GM21528 (cell line): ENCODE data around the gene OSBPL9.
"Not testable (repeated sequence)": the region's sequence is repeated elsewhere in the genome, so short reads cannot be mapped to it uniquely, and the experiment has no call there.

Experiments
- ATAC-seq: cut with Tn5 transposase; IDR thresholded peaks from one replicate; pipeline ENCODE4 v1.9.1; 2021; ENCODE audit warnings: mild to moderate bottlenecking, moderate library complexity; ENCODE audit not compliant: unreplicated experiment, low FRiP score

The OSBPL9 gene

GRCh38 chr1:51636191-51636590 is 19.3 kb downstream of the OSBPL9 start:
- no peak for ATAC-seq

GRCh38 chr1:51636764-51637522 is 20.1 kb downstream of the OSBPL9 start:
- ATAC-seq, result no peak

DNA sequence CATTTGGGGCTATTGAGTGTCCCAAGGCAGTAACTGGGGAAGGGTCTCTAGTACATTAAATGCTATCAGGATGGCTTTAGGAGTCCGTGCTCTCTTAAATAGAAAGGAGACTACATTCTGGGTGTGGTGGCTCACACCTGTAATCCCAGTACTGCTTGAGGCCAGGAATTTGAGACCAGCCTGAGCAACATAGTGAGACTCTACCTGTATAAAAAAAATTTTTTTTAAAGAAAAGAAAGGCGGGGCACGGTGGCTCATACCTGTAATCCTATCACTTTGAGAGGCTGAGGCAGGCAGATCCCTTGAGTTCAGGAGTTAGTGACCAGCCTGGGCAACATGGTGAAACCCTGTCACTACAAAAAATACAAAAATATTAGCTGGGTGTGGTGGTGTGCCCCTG is 21.5 kb downstream of the OSBPL9 start:
- no peak for ATAC-seq

- ATAC-seq, result no peak
Measured at GRCh38 chr1:51639694-51640093, 22.8 kb downstream of the OSBPL9 start.

- ATAC-seq, result no peak
Measured at GRCh38 chr1:51641096-51641495, 24.2 kb downstream of the OSBPL9 start.

GRCh38 chr1:51642739-51643142 is 25.8 kb downstream of the OSBPL9 start:
- no peak for ATAC-seq

DNA sequence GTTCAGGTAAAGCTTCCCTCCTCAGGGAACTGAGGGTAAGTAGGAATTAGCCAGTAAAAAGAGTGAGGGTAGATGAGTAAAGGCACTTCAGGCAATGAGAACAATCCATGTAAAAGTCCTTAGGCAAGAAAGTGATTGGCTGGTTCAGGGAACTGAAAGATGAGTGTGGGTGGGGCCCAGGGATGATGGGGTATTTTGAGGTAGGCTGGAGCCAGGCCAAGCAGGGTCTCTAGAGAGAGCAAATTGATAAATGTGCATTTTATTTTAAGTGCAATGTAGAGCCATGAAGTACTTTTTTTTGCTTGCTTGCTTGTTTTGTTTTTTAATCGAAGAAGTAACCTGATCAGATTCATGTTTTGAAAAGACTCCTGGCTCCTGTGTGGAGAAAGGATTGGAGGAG is 26.5 kb downstream of the OSBPL9 start:
- no peak for ATAC-seq

- no peak for ATAC-seq
Measured at GRCh38 chr1:51644020-51644419, 27.1 kb downstream of the OSBPL9 start.

GRCh38 chr1:51644533-51645197 is 27.8 kb downstream of the OSBPL9 start:
- ATAC-seq, result no peak

- ATAC-seq, result not testable (repeated sequence)
Measured at GRCh38 chr1:51646592-51646991, 29.7 kb downstream of the OSBPL9 start.

DNA sequence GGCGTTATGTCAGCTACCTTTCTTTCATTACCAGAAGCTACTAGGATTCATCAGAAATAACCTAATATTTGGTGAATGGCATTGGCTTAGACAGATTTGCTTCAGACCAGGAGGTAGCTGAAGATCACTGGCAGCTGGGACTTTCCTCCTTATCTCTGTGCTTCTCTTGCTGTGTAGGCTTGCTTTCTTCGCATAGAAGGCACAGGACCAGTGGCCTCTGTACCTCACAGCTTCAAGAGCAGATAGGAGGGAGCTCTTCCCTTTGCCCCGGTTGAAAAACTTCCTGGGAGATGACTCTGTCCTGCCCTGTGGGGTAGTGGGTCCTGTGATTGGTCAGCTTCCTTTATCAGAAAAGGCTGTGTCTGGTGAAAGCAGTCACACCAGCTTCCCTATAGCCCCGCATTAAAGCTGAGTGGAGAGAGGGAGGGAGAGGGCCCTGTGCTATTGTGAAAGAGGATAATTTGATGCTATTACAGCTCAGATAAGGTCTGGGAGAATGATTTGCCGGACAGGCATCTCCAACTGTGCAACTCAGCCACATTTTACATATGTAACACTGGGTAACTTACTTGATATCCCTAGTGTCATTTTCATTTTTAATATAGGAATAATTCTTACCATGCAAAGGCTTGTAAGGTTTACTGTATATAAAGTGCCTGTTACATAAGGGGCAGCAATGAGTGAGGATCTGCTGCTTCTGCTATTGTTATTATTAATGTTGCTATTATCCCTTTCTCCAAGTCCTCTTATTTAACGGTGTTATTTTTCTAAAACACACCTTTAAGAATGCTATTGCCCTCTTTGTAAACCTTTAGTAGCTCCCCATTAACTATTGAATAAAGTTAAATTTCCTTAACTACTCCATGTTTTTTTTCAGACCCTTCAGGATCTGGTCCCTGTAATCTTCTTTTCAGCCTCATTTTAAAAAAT is 31.6 kb downstream of the OSBPL9 start:
- no peak for ATAC-seq

DNA sequence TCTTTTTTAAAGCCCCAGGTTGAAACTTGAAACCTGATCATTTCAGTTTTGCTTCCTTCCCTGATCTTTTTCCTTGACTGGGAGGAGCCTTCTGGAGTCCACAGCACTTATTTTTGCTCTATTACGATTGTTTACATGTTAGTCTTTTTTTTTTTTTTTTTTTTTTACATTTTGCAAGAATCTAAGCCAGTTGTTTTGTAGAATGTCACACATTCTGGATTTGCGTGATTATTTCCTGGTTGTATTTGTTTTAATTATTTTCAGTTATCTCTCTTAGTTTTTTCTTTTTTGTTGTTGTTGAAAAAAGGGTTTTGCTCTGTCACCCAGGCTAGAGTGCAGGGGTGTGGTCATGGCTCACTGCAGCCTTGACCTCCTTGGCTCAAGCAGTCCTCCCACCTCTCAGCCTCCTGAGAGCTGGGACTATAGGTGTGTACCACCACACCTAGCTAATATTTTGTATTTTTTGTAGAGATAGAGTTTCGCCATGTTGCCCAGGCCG is 32.8 kb downstream of the OSBPL9 start:
- no peak for ATAC-seq

DNA sequence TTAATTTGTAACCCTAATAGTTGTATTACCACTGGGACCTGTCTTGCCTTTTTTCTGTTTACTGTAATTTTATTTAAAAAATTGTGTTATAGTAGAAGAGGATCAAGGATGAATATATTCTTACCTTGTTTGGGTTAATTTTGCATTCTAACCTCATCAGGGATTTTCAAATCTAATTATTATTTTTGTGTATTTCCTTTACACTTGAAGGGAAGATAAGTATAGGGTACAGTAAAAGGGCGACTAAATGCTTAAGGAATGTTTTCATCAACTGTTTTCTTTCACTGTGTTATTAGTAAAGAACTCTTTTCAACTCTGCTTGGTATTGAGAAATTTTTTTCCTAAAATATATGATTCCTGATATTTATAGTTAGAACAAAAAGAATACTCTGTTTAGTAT is 33.3 kb downstream of the OSBPL9 start:
- no peak for ATAC-seq

- no peak for ATAC-seq
Measured at GRCh38 chr1:51651552-51651942, 34.7 kb downstream of the OSBPL9 start.

- no peak for ATAC-seq
Measured at GRCh38 chr1:51652599-51652998, 35.7 kb downstream of the OSBPL9 start.

DNA sequence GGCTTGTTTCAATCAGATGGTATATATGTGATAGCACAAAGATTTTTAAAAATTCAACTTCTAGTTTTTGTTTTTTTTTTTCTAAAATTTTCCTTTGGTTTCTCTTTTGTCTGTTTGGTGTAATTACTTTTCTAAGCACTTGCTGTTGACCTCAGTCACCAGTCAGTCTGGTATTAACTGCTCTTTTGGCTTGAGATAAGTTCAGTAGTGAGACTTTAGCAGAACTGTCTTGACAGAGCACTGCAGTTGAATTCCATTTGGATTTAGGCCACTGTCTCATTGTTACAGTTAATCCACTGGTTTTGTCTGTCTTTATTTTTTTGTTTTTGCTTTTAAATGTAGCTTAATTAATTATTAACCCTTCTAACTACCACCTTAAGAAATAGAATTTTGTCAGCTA is 36.2 kb downstream of the OSBPL9 start:
- no peak for ATAC-seq

DNA sequence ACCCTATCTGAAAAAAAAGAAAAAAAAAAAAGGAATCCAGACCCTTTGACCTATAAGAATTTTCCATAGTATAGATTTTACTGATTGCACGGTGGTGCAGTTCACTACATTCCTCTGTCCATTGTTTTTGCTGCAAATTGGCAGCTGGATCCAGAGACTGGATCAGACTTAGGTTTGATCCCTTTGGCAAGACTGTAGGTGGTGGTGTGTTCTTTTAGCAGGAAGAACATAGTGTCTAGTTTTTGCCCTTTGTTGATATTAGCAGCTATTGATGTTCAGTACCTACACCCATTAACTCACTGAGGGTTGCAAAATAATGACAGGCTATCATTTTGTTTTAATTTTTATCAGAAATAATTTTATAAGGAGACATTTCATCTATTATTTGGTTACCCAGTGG is 37.1 kb downstream of the OSBPL9 start:
- ATAC-seq, result no peak

GRCh38 chr1:51656374-51656773 is 39.5 kb downstream of the OSBPL9 start:
- no peak for ATAC-seq

GRCh38 chr1:51660580-51660979 is 43.7 kb downstream of the OSBPL9 start:
- ATAC-seq, result no peak

GRCh38 chr1:51661081-51661518 is 44.2 kb downstream of the OSBPL9 start:
- no peak for ATAC-seq

DNA sequence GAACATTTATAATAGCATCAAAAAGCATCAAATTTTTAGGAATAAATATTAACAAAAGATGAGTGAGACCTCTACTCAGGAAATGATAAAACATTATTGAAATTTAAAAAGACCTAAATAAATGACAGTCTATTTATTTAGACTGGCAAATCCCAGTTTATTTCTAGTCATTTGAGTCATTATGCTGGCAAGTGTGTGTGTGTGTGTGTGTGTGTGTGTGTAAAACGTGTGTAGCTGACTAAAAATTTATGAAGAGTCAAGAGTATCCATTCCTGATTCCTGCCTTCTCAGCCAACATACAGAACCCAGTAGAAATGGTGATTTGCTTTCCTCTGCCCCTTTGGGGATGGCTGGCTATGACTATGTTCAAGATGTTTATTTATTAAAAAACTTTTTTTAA is 46.2 kb downstream of the OSBPL9 start:
- no peak for ATAC-seq
